ENCODE measurements around the gene HIP1.
"Not testable (repeated sequence)": the region's sequence is repeated elsewhere in the genome, so short reads cannot be mapped to it uniquely, and the experiment has no call there.

The HIP1 gene

DNA sequence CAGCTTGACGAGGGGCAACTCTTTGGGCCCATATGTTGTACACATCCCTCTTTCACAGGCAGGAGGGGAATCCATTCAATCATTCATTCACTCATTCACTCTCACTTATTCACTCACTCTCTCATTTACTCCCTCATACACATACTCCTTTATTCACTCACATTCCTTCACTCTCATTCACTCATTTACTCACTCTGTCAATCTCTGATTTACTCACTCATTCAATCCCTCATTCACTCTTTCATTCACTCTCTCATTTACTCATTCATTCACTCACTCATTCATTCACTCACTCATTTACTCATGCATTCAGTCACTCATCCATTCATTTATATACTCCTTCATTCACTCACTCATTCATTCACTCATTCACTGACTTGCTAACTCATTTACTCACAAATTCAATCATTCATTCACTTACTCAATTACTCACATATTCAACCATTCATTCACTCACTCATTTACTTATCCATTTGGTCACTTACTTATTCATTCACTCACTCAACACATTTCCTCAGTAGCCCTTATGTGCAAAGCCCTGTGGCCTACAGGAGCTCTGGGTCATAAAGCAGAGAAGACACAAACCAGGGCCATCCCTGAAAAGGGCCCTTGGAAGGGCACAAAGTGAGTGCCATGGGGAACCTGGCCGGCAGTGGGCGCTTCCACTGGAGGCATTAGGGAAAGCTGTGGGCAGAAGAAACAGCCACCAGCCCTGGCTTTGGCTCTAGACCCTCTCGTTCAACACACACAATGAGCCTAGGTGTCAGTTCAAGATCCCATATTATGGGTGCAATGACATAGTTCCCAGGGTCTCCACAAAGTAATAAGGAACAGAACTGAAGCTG is 26.0 kb downstream of the HIP1 start:
- no peak for DNase-seq

DNA sequence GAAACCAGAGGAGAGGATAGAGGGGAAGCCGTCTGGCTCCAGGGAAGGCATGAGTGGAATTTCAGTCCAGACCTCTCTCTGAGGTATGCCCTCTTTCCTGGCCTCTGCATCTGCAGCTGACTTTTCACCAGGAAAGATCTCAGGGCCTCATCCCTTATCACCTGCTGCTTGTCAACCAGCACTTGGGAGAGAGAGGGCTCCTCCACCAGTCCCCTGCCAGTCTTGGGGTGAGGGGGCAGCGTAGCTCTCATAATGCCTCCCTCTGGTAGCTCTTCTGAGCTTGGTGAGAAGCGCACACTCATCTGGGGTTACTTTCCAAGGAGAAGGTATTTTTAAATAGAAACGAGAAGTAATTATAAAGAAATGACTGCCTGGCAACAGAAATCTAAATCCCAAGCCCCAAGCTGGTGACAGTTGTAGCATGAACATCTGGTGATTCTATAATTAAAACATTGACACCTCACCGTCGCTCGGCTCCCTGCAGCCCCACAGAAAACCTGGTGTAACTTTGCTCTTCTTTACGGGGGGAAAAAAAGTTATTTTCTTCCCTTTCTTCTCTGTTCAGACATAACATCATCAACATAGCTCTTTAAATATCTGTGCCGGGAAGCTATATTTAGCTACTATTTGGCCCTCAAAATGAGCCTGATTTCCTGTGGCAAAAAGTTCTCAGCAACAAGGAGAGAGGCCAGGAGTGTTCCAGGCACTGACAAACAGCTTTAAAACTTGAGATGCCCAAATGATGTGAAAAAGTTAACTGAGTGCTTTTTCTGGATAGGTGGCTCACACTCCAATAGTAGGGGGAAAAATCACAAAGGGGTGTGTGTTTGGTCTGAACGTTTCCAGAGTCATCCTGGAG is 26.9 kb downstream of the HIP1 start:
- no peak for DNase-seq

GRCh38 chr7:75711076-75711475 is 27.7 kb downstream of the HIP1 start:
- no peak for DNase-seq

DNA sequence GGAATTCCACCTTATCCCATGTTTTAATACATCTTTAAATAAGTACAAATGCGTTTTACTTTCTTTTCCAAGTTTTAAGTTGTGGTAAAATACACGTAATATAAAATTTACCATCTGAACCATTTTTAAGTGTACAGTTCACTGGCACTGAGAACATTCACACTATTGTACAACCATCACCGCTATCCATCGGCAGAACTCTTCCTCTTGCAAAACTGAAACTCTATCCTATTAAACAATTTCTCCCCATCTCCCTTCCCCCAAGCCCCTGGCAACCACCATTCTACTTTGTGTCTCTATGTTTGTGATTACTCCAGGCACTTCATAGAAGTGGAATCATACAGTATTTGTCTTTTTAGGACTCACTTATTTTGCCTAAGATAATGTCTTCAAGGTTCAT is 33.8 kb downstream of the HIP1 start:
- no peak for DNase-seq

DNA sequence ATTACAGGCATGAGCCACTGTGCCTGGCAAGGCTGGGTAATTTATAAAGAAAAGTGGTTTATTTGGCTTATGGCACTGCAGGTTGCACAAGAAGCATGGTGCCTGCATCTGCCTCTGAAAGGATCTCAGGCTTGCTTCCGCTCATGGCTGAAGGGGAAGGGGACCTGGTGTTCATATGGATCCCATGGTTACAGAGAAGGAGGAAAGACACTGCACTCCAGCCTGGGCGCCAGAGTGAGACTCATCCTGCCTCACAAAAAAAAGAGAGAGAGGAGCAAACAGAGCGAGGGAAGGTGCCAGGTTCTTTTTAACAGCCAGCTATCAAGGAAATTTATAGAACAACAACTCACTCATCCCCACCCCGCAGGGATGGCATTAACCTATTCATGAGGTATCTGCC is 36.2 kb downstream of the HIP1 start:
- no peak for DNase-seq

DNA sequence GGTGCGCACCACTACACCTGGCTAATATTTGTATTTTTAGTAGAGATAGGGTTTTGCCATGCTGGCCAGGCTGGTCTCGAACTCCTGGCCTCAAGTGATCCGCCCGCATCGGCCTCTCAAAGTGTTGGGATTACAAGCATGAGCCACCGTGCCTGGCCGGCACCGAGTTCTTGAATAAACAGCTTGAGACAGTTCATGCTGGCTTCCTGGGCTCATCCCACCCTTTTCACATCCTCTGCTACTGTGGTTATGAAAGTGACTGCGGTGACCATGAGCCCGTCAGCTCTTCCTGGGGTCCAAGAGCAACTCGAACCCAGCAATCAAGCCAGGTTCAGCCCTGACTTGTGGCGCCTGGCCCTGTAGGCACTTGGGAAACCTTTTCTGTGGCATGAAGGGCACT is 38.7 kb downstream of the HIP1 start:
- DNase-seq: no peak

- no peak for DNase-seq
Observed at GRCh38 chr7:75698358-75698757, 40.4 kb downstream of the HIP1 start.

GRCh38 chr7:75696263-75697037 is 42.3 kb downstream of the HIP1 start:
- no peak for DNase-seq

GRCh38 chr7:75694638-75695399 is 43.9 kb downstream of the HIP1 start:
- no peak for DNase-seq

GRCh38 chr7:75693668-75694067 is 45.1 kb downstream of the HIP1 start:
- not testable (repeated sequence) for DNase-seq

DNA sequence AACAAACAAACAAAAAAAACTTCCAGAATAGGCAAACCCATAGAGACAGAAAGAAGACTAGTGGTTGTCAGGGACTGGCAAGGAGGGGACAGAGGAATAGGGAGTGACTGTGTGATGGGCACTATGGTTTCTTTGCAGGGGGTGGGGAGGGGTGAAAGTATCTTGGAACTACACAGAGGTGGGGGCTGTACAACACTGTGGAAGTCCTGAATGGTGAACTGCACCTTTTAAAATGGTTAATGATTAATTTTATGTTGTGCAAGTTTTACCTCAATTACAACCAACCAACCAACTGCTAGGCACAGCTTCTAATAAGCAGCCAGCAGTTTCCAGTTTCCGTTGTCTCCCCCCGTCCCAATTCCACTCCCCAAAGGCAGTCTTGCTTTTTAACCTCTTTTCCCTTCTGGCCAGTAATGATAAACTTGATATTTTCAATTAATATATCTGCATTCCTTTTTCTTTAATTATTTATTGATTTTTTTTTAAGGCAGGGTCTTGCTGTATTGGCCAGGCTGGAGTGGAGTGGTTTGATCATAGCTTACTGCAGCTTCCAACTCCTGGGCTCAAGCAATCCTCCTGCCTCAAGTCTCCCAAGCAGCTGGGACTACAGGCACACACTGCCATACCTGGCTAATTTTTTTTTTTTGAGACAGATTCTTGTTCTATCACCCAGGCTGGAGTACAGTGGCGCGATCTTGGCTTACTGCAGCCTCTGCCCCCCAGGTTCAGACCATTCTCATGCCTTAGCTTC is 46.8 kb downstream of the HIP1 start:
- DNase-seq: no peak

- no peak for DNase-seq
Observed at GRCh38 chr7:75690121-75690523, 48.6 kb downstream of the HIP1 start.

DNA sequence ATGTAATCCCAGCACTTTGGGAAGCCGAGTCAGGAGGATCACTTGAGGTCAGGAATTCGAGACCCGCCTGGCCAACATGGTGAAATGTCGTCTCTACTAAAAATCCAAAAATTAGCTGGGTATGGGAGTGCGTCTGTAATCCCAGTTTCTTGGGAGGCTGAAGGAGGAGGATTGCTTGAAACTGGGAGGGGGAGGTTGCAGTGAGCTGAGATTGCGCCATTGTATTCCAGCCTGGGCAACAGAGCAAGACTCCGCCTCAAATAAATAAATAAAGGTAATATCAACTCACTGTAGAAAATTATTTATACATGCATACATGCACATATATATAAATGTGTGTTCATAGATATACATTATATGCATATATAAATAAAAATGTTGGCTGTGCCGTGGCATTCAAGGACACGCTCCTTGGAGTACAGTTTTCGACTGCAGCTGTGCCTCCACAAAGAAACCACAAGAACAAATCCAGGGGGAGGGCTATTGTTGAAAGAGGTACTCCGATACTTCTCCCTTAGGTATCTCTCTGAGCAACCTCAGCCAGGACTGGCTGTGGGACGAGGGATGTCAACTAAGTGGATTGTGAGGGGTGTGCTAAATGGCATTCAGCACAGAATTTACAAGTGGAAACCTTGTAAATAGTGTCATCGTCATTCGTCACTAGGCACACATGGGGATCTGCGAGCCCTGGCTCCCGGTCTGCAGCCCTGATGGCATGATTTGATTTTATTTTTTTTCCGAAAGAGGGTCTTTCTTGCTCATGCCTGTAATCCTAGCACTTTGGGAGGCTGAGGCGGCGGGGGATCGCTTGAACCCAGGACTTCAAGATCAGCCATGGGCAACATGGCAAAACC is 49.3 kb downstream of the HIP1 start:
- DNase-seq: no peak

DNA sequence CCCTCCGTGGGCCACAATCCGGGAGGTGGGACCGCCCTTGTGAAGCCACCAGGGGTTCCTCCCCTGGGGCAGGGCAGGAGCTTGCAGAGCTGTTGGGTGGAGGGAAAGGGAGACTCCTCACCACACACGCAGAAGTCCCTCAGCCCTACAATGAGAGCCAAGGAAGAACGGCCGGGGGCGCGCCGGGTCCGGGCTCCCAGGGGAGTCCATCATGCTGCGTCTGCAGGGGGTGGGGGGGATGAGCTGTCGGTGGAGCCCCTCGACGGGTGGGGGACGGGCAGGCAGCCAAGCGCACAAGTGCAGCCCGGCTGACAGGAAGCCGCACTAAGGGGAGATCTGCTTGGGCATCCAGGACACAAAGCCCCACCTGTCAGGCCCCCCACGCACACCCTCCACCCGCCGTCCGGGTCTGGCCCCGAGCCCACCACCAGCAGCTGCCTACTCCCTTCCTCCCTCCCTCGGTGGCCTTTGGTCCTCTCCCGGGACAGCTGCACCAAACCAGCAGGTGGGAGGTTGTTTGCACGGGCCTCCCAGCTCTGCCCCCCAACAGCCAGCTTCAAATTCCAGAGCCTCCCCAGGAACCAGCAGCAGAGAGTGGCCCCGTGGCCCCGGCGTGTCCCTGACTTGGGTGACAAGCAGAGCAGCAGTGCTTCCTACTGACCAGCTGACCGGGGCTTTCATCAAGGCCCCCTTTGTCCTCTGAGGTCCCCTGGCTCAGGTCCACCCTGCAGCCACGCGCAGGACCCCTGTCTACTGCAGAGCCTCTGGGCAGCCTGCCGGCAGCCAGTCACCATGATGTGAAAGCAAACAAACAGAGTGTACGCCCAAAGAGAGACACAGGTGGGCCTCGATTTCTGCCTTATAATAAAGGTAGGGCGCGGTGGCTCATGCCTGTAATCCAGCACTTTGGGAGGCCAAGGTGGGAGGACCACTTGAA is 50.3 kb downstream of the HIP1 start:
- no peak for DNase-seq

DNA sequence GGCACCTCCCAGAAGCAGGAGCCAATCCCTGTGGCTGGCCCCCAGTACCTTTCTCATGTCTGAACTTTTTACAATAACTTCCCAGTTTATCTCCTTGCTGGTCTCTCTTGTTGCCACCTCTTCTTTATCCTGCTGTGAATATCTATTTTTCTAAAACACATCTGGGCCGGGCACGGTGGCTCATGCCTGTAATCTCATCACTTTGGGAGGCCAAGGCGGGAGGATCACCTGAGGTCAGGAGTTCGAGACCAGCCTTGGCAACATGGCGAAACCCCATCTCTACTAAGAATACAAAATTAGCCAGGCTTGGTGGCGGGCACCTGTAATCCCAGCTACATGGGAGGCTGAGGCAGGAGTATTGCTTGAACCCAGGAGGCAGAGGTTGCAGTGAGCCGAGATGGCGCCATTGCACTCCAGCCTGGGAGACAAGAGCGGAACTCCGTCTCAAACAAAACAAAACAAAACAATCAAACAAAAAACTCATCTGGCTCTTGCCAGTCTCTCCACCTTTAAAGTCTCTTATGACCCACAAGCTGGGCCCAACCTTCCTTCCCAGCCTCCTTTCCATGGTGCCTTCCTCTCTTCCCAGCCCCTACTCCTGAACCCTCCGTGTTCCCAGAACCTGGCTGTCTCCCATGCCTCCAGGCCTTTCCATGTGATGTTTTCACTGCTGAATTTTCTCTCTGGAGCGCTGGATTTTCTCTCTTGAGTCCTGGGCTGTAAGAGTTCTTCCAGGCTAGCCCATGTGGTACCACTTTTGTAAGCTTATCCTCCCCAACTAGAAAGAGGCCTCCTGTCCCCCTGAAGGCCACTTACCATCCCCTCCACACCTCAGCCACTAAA is 51.3 kb downstream of the HIP1 start:
- DNase-seq: no peak

DNA sequence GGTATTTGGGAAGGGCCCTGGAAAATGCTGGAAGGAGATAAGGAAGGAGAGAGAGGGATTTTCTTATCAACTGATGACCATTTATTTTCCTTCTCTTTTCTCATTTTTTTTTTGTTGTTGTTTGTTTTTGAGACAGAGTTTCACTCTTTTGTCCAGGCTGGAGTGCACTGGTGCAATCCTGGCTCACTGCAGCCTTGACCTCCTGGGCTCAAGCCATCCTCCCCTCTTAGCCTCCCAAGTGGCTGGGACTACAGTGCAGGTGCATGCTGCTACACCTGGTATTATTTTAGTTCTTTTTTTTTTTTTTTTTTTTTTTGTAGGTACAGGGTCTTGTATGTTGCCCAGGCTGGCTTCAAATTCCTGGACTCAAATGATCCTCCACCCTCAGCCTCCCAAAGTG is 52.2 kb downstream of the HIP1 start:
- DNase-seq: no peak

DNA sequence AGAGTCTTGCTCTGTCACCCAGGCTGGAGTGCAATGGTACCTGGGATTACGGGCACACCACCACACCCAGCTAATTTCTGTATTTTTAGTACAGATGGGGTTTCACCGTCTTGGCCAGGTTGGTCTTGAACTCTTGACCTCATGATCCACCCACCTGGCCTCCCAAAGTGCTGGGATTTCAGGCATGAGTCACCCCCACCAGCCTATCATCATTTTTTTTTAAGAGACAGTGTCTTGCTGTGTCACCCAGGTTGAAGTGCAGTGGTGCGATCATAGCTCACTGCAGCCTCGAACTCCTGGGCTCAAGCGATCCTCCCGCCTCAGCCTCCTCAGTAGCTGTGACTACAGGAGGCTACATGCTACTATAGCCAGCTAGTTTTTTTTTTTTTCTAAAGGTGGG is 56.7 kb downstream of the HIP1 start:
- not testable (repeated sequence) for DNase-seq

- no peak for DNase-seq
Observed at GRCh38 chr7:75679060-75679459, 59.7 kb downstream of the HIP1 start.

DNA sequence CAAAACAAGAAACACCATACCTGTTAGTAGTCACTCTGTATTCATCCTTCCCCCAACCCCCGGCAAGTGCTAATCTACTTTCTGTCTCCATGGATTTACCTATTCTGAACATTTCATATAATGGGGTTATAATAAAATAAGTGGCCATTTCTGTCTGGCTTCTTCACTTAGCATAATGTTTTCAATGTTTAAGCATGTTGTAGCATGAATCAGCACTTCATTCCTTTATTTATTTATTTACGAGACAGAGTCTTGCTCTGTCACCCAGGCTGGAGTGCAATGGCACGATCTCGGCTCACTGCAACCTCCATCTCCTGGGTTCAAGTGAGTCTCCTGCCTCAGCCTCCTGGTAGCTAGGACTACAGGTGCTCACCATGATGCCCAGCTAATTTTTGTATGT is 69.2 kb downstream of the HIP1 start:
- no peak for DNase-seq
